SU-DHL-6 (cell line): ENCODE data around the gene SHF.

Experiments used
- EZH2phosphoT487 ChIP-seq: fragments of 200-600 bp; sonication (generic), shearing (Covaris generic); conservative IDR thresholded peaks from 2 replicates; pipeline ENCODE4 v1.6.1; 2018; ENCODE audit warnings: mild to moderate bottlenecking, antibody characterized with exemption, low read length, moderate library complexity, mixed read lengths
- TF ChIP-seq, protein P1 (sequence below): fragments of 200-600 bp; sonication (generic); IDR thresholded peaks from one replicate; pipeline ENCODE4 v1.5.1; 2017; ENCODE audit warnings: antibody characterized with exemption, mild to moderate bottlenecking, low read length, moderate library complexity; ENCODE audit not compliant: insufficient read depth, poor library complexity, severe bottlenecking

DNA sequence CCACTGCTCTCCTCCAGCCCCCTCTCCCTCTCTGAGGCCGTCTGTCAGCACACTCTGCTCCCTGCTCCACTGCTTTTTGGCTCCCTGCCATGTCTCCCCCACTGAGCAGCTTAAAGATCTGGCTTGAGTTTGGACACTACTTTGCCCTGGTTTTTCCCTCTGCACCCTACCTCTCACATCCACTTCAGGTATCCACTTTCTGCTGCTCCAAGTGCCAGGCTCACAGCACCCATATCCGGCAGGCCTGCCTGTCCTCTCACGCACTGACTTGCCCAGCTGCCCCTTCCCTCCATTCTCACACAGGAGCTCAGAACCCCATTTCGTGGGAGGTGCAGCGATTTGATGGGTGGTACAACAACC lies 54.2 kb downstream of the SHF start:
- TF ChIP-seq, protein P1, sequence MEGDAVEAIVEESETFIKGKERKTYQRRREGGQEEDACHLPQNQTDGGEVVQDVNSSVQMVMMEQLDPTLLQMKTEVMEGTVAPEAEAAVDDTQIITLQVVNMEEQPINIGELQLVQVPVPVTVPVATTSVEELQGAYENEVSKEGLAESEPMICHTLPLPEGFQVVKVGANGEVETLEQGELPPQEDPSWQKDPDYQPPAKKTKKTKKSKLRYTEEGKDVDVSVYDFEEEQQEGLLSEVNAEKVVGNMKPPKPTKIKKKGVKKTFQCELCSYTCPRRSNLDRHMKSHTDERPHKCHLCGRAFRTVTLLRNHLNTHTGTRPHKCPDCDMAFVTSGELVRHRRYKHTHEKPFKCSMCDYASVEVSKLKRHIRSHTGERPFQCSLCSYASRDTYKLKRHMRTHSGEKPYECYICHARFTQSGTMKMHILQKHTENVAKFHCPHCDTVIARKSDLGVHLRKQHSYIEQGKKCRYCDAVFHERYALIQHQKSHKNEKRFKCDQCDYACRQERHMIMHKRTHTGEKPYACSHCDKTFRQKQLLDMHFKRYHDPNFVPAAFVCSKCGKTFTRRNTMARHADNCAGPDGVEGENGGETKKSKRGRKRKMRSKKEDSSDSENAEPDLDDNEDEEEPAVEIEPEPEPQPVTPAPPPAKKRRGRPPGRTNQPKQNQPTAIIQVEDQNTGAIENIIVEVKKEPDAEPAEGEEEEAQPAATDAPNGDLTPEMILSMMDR, result no peak
- no peak for TF ChIP-seq EZH2phosphoT487
